CD4-positive, alpha-beta T cell treated with Interleukin-6 at 100 ng/mL for 8 hours (primary cell): ENCODE data around the gene SYNPO2.
"Not testable (repeated sequence)": the region's sequence is repeated elsewhere in the genome, so short reads cannot be mapped to it uniquely, and the experiment has no call there.

Source experiments
- DNase-seq: peaks from one replicate; pipeline ENCODE4 v3.0.0-alpha.2; 2020; ENCODE audit warnings: mixed read lengths, low spot score

SYNPO2 gene

DNA sequence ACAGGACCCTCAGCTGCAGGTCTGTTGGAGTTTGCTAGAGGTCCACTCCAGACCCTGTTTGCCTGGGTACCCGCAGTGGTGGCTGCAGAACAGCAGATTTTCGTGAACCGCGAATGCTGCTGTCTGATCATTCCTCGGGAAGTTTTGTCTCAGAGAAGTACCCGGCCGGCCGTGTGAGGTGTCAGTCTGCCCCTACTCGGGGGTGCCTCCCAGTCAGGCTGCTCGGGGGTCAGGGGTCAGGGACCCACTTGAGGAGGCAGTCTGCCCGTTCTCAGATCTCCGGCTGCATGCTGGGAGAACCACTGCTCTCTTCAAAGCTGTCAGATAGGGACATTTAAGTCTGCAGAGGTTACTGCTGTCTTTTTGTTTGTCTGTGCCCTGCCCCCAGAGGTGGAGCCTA is 178.5 kb downstream of the SYNPO2 start:
- not testable (repeated sequence) for DNase-seq

- not testable (repeated sequence) for DNase-seq
Measured at GRCh38 chr4:119067670-119068360, 179.2 kb downstream of the SYNPO2 start.

- DNase-seq = no peak
Measured at GRCh38 chr4:119068529-119068962, 179.9 kb downstream of the SYNPO2 start.

DNA sequence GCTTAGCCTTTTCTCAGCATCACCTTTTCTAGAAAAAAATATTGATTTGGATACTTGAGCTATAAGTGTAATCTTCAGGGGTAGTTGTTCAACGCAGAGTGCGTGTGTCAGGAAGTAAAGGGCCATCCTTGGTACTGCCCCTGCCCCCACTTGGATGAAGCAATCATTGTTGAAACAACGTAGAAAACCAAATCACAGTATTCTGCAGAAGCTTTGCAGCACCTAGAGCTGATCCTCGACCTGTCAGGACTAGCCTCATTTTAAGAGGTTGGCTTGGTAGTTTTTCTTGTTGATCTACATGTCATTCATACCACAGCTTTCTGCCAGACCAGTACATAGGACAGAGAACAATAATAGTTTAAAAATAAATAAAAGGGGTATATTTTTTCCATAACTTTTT is 181.6 kb downstream of the SYNPO2 start:
- DNase-seq = no peak

DNA sequence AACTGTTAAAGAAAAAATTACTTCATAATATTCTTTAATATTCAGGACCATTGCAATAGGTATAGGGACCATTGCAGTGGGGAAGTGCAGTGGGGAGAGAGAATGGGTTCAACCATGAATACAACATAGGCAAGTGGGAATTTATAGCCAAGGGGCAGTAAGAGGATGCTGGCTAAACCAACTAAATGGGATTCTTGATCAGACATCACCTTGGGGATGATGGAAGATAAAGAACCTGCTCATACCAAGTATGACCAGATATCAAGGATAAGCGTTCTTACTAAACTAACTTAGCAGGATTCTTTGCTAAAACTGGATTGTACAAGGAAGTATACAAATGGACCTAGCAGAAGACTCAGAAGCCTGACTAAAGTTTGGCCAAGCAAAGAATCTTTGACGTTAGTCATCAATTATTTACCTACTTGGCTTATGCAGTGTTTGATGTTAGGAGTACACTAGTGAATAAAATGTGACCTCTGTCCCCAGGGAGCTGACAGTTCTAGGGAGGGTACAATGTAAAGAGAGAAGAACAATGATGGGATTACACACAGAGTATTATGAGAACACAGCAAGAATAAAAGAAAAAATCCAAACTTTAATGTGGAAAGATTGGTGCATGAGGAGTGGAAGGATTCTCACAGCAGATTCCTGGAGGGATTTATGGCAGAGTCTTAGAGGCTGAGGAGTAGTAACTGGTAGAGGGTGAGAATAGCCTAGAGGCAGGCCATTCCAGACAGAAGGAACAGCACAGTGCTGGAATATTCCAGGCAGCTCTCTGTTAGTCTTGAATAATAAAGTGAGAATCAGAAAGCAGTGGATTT is 192.3 kb downstream of the SYNPO2 start:
- DNase-seq = no peak

GRCh38 chr4:119081542-119081859 is 192.8 kb downstream of the SYNPO2 start:
- DNase-seq = no peak

DNA sequence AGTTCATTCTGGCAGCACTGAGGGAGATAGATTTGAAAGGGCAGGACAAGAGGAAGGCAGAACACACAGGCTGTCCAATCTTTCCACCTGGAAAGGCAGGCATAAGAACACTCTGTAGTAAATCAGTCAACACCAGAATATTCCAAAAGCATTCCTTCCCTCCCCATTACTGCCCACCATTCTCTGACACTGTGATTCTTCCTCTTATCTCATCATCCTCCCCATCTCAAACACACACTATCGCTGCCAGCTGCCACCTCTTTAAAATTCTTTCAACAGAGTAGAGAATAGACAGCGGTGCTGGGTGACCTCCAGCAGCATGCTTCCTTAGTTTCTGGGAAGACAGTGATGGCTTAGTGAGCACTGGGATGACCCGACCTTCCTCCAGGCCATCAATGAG is 193.3 kb downstream of the SYNPO2 start:
- DNase-seq = no peak

- DNase-seq = no peak
Measured at GRCh38 chr4:119082661-119083060, 194.0 kb downstream of the SYNPO2 start.

GRCh38 chr4:119084513-119084912 is 195.9 kb downstream of the SYNPO2 start:
- DNase-seq = no peak

DNA sequence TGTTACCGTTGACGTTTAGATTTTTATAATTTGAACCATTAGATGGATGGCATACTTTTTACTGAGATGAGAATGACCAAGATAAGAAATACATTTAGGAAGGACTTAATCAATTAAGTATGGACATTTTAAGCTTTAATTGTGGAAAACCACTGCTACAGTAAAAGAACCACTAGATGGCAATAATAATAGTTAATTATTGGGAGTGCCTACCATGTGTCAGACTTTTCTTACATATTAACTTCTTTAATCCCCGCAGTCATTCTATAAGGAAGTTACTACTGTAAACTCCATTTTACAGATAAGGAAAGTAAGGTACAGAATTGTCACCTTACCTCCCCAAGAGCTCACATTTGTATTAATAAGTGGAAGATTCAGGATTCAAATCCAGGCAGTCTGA is 198.5 kb downstream of the SYNPO2 start:
- DNase-seq = no peak

GRCh38 chr4:119087656-119088055 is 199.0 kb downstream of the SYNPO2 start:
- DNase-seq = no peak

DNA sequence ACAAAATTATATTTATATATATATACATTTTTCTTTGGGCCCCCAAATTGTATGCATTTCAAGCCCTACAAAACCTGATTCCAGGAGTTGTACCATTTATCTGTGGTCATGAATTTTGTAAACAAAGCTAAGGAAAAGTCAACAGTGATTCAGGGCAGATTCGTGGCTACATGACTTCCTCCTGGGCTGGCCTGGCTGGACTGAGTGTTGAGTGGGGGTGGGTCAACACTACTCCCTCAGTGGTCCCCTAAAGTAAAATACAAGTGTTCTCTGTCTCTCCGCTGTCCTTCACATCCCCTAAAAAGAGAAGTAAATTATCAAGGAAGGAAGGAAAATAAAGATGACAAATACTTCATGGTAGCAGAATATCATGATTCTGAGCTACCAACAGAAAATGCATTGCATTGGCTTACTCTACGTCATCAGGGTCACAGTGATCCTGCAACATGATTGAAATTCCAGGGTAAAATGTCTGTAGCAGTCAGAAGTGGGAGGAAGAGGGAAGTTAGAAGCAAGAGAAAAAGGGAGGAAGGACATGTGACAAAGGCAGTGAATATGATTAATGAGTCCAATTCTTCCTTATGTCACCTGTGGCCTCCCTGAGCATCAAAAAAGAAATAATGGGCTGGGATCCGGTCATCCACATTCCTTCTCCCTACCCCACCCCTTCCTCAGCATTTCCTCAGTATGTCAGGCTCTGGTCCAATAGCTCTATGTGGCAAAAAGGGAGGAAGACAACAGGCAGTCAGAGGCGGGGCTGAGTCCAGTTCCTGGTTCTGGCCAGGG is 204.6 kb downstream of the SYNPO2 start:
- no peak for DNase-seq

- no peak for DNase-seq
Measured at GRCh38 chr4:119097282-119097900, 208.7 kb downstream of the SYNPO2 start.

DNA sequence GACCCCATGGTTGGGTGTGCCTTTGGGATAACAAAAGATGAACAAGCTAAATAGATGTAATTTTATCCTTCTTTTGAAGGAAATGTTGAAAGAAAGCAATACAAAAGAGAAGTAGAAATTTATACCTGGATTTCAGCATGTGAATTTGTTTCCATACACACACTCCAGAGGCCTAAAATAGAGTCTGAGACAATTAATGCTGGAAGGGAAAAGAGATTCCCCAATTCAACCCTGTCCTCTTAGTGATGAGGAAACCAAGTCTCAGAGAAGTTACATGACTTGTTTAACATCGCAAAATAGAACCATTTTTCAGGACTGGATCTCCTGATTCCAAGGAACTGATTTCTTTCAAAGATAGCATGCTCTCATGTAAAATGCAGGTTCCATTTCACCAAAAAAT is 209.7 kb downstream of the SYNPO2 start:
- DNase-seq = no peak

DNA sequence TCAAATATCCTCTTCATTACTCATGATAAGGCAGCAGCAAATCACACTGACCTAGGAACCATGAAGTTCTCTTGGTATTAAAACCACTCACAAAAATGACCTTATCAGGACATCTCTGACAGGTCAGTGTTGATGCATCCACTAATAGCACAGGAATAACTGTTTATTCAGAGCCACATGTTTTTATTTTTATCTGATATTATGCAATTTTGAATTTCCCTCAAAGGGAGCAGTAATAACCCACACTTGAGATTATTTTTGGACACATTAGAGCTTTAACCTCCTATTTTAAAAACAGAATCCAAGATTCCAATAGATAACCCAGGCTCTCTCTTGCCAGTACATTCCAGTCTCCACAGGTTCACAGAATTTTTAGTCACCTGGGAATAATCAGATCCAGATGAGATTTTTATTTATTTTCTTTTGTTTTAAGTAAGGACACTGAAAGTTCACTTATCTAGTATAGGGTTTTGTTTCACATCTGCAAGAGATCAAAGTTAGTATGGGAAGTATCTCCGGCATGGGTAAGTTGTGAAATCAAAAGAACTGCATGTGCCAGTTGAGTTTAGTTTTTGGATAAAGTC is 210.7 kb downstream of the SYNPO2 start:
- no peak for DNase-seq

GRCh38 chr4:119100655-119101054 is 212.0 kb downstream of the SYNPO2 start:
- no peak for DNase-seq

DNA sequence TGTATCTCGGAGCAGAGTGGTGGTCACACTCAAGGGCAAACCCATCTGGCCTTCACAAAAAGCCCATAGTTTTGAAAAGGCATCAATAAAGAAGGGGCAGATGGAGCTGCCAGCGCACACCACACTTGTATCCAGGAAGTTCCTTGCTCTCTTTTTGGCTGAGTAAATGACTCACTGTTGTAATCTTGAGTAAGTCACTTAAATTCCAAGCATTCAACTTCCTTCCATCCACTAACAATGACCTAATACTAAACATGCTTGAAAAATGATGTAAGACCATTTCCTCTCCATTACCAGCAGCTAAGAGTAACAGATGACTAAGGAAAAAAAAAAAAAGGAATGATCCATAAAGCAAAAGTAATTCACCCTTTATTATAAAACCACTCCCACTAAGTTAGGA is 214.6 kb downstream of the SYNPO2 start:
- DNase-seq = no peak

- DNase-seq = no peak
Measured at GRCh38 chr4:119104644-119105273, 216.1 kb downstream of the SYNPO2 start.

DNA sequence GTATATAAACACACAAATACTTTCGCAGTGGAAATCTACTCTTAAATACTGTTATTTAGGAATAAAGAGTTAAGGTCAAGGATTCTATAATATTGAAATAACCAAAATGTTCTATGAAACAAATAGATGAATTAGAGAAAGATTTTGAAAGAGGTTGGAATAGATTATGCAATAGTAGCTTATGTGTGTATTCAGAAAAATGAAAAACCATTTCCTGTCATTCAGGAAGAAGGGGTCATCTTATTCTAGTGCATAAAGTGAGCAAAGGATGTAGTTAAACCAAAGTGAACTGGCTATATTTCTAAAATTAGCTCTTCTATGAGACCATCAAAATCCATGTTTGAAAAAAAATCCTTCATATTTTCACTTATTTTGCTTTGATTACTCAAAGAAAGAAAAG is 217.0 kb downstream of the SYNPO2 start:
- no peak for DNase-seq

GRCh38 chr4:119106036-119107000 is 217.7 kb downstream of the SYNPO2 start:
- DNase-seq = no peak
